Right kidney (tissue), 1 donor: ENCODE data around the gene CDK18.

Experiments
- DNase-seq: peaks from one replicate; pipeline ENCODE4 v3.0.0-alpha.2; 2016

CDK18 gene

GRCh38 chr1:205505076-205505729 lies 734 bp downstream of the CDK18 start:
- DNase-seq = no peak

- DNase-seq = no peak
These were observed 1.3 kb downstream of the CDK18 start for GRCh38 chr1:205505791-205506190.

DNA sequence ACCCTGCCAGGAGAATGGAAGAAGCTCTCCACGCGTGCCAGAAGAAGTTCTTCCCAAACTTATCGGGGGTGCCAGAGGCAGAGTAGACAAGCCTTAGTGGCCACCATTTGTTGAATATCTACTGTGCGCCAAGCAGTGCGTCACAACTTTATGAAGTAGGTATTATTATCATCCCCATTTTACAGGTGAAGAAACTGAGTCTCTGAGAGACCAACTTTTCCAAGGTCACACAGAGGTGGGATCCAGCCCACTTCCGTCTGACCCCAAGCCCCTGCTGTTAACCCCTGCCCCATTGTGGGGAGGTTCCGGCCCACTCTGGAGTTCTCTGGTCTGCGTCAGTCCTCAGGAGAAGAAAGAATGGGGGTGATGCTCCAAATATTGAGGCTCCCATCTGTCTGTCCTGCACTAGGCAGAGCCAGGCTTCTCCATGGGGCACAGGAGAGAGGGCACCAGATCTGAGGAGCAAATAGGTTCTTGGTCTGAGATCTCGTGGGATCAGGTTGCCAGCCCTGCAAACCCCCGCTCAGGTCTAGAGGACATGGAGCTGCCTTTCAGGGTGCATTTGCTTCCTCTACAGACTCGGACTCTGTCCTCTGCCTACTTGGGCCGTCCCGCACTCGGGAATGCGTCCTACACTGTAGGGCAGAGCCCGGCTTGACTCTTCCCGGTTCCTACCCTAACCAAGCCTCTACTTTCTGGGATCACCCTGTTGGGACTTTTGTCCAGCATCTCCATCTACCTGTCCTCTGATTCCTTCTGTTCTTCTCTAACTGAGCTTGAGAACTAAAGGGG lies 2.1 kb downstream of the CDK18 start:
- no peak for DNase-seq

DNA sequence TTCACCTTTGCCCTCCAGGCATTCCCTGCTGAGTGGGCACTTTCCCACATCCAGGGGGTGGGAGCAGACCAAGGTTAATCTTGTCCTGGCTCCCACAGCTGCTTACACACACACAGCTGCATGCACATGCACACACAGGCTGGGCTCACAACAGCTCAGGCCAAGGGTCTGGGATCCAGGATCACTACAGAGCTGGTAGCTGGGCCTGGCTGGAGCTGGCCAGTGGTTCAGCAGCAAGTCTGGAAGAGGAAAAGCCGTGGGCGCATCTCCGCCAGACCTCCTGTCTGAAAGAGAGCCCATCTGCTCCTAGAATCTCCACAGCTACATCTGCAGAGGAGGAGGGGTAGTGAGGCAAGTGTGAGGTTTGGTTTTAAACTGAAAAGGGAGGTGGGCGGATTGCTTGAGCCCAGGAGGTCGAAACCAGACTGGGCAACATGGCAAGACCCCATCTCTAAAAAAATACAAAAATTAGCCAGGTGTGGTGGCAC lies 3.8 kb downstream of the CDK18 start:
- DNase-seq = no peak

- DNase-seq = no peak
These were observed 6.0 kb downstream of the CDK18 start for GRCh38 chr1:205510308-205510950.

DNA sequence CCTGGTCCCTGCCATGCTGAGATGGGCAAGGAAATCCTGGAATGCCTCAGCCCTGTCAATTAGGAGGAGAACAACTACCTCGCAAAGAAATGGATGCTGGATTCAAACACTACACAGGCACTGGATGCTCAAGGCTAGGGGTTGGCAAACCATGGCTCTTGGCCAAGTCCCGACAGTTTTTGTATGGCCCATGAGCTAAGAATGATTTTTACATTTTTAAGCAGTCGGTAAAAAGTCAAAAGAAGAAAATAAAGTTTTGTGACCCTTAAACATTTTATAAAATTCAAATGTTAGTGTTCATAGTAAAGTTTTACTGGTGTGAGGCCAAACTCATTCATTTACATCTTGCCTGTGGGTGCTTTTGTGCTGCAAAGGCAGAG lies 6.5 kb downstream of the CDK18 start:
- DNase-seq = no peak

DNA sequence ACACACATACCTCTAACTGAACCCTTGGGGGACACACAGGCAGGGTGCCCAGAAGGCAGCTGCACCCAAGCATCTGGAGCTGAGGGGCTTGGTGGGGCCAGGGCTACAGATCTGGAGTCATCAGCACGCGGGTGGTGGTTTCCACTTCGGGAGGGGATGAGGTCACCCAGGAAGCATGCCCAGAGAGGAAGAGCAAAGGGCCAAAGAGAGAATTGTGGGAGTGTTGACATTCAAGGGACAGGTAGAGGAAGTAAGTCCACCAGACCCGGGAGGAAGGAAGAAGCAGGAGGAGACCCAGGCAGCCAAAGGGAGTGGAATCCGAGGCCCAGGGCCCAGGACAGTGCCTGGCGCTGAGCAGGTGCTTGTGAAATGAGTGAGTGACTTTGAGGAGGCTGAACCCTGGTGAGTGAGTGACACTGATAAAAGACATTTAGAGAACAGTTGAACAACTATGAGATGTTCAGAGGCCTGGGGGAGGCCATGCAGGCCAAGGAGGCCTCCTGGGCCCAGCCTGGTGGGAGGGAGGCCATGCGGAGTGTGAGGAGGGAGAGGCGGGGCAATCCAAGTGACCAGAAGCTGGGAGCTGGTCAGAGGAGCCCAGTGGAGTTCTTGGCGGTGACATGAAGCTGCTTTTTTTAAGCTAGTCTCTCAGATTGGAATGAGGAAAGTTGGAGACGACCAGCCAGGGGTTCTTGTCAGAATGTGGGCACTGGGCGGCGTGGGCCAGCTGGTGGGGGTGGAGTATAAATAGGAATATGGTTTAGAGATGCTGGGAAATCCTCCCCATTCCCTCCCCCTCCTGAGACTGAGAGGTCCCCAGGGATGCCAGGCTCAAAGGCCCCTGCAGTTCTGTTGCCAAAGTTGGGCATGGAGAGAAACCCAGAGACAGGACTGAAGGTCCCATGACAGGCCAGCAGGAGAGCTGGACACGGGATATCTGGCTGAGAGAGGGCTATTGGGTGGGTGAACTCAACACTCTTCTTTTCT lies 7.9 kb downstream of the CDK18 start:
- DNase-seq = no peak

GRCh38 chr1:205513774-205514173 lies 9.3 kb downstream of the CDK18 start:
- DNase-seq = no peak

DNA sequence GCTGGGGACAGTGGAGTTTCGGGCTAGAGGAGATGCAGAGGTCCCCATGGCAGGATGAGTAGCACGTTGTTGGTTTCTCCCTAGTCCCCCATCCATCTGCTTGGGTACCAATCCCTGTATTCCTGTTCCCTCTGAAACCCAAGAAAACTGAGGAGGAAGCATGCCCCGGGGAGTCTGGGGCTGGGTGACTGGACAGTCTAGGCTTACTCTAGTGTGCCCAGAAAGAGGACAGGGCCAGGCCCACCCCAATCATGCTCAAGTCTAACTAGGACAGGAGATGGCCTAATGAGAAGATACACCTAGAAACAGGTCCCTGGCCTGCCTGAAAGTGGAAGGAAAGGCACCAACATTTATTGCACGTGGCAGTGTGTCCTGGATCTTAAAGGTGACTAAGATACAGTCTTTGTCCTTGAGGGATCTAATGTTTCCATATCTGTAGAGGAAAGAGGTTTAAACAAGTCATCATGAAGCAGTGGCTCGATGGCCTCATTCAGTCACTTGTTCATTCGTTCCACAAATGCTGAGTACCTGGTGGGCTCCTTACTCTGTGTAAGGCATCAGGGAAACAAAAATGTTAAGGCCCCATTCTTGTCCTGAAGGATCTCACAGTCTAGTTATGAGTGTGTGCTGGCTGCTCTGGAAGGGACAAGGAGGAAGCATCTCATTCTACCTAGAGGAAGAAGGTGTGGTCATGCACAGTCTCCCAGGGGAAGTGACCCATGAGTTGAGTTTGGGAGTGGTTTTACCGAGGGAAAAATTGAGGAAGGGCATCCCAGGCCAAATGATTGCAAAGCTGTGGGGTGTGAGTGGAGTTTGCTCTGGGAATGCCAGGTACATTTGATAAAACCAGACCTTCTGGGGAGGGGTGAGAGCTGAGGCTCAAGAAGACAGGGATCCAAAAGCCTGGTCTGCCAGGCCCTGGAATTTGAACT lies 10.0 kb downstream of the CDK18 start:
- DNase-seq = no peak

- DNase-seq = no peak
These were observed 11.3 kb downstream of the CDK18 start for GRCh38 chr1:205515781-205516253.

- no peak for DNase-seq
These were observed 11.9 kb downstream of the CDK18 start for GRCh38 chr1:205516362-205516761.

DNA sequence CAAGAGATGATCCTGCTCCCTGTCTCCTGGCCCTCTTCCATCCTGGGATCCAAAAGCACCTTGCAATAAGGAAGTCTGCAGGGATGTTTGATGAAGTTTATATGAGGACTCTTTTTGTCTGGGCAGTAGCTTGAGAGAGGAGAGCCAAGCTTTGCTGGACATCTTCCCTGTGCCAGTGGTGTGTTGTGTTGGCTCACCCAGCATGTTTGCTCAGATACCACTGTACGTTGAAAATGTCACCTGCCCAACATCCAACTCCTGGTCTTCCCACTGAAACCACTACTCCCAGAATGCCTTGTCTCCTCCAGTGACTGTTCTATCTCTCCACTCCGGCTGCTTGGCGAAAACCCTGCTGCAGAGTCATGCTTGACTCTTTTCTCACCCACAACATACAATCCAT lies 12.8 kb downstream of the CDK18 start:
- no peak for DNase-seq

GRCh38 chr1:205517763-205518162 lies 13.3 kb downstream of the CDK18 start:
- no peak for DNase-seq

DNA sequence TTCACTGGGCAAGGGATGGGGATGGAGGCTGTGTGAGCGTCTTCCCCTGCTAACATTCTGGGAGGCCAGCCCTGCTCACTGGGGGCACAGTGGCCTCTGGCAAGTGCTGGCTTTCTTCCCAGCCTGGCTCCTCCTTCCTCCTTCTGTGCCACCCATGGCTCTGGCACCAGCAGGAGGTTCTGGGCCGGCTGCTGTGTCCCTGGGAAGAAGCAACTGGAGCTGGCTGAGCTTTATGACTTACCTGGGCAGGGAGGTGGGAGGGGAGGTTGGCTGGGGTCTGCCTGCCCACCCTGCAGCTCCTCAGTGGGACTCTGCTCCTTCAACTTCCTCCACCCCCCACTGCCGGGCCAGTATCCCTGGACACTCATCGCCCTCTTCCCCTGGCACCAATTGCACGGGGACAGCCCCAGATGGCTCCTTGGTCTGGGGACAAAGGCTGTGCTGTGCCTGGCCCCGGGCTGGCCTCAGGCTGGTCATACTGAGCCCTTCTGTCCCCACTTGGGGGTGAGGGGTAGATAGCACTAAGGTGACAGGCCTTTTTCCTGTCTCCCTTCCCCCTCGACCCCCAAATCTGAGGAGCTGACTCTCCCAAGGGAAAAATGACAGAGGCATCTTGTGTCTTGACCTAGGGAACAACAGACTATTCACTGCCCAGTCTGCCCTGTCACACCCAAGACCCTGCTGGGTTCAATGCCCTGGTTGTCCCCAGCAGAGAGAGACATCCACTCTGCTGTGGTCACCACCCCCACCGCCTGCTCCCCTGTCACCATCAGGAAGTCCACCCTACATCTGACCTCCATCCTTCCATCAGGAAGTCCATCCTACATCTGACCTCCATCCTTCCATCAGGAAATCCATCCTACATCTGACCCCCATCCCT lies 14.4 kb downstream of the CDK18 start:
- DNase-seq = no peak

DNA sequence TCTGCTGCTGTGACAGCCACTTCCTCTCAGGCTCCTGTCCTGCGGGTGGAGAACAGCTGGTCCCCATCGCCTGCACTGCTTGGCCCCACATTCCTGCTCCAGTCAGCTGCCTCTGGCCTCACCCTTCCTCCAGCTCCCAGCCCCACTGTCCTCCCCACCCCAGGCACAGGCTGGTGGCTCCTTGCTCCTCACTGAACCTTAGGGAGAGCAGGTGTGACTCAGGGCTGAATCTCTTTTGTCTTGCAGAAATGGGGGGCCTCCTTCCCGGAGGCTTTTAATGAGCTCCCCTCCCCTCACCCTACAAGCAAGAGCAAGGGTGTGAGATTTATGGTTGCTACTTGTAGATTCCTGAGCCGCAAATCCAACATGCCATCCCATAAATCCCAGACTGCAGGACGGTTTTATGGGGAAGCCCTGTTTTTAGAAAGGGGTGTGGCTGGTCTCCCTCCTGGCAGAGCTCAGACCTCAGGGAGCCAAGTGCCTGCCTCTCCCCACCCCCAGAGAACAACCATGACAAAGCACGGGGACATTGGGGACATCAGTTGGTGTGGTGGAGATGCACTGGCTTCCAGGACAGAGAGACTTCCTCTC lies 15.2 kb downstream of the CDK18 start:
- DNase-seq = peak; percentile 81

- no peak for DNase-seq
These were observed 16.2 kb downstream of the CDK18 start for GRCh38 chr1:205520709-205521108.

DNA sequence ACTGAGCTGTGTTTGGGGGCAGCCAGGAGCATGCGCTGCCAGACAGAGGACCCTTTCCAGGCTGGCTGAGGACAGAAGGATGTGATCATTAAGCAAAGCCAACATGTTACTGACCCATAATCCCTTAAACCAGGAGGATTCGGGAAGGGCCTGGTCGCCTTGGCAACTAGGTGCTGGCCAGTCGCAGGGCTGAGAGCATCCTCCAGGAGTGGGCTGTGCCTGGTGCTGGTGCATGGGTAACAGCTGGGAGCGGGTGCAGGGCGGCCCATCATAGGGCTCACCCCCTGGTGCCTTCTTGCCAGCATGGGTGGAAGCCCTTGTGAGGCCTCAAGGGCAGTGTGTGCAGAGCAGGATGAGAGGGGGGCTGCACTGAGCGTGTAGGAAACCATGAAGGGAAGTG lies 17.2 kb downstream of the CDK18 start:
- DNase-seq = no peak

DNA sequence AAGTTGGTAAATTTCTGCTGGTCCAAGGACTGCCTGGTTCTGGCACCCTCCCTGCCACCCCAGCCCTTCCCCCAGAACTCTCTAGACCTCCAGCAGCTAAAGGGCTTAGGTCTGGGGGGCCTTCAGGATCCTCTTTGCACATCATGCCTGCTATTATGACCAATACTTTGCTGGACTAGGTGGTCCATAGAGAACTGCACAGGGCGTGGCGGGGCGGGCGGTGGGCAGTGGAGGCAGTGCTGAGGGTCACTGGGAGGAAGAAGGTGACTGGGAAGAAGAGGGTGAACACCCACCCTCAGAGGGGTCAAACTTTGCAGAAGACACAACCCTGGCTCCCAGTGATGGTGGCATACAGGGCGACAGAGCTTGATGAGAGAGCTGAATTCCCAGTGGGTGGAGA lies 18.2 kb downstream of the CDK18 start:
- no peak for DNase-seq

DNA sequence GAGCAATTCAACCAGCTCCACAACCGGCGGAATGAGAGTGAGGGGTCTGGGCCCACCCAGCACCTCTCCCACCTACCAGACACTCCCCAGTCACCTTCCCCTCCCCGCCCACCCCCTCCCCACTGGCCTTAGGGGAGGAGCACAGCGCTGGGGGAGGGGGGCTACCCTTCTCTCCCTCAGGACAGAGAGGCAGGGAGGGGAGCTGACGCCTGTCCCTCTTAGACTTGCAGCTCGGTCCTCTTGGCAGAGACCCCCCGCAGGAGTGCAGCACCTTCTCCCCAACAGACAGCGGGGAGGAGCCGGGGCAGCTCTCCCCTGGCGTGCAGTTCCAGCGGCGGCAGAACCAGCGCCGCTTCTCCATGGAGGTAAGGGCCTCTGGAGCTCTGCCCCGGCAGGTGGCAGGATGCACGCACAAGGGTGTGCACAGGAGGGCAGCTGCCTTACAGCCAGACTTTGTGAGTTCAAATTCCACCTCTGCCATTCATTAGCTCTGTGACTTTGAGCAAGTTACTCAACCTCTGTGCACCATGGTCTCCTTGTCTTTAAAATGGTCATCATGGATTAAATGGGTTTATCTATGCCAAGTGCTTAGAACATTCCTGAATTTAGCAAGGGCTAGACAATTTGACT lies 18.9 kb downstream of the CDK18 start:
- DNase-seq = no peak
